DMS 273 (cell line): ENCODE results near the gene HEXA.
A peak's percentile ranks its signal among the peaks of the same experiment; 100 is the strongest.

Experiments
- DNase-seq: peaks from one replicate; lab custom pipeline; 2025; ENCODE audit not compliant: unreplicated experiment; lab: John Stamatoyannopoulos, UW

HEXA gene

DNA sequence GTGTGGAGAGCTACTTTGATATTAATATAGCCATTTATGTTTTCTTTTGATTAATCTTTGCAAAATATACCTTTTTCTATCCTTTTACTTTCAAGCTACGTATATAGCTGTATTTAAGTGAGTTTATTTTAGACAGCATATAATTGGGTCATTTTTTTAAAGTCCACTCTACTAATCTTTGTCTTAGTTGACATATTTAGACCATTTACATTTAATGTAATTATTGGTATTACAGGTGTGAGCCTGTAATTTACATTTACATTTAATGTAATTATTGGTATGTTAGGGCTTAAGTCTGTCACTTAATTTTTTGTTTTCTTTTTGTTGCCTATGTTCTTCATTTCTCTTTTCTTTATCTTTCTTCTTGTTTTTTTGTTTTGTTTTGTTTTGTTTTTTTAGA, 52.1 kb downstream of the HEXA start:
- no peak for DNase-seq

- DNase-seq, result peak; percentile 87
These were observed 55.7 kb downstream of the HEXA start, which contains the start of gene CELF6 for GRCh38 chr15:72319985-72320671. TSS of gene CELF6 (minus strand) at chr15:72320157. CDS start at chr15:72319874, 283 bp downstream.

- DNase-seq, result peak; percentile 63
These were observed 56.3 kb downstream of the HEXA start for GRCh38 chr15:72319360-72319984.

GRCh38 chr15:72318408-72318942, 57.3 kb downstream of the HEXA start:
- no peak for DNase-seq

GRCh38 chr15:72315706-72316370, 60.0 kb downstream of the HEXA start:
- DNase-seq, result peak; percentile 80

- DNase-seq, result no peak
These were observed 61.9 kb downstream of the HEXA start for GRCh38 chr15:72313881-72314280.

- no peak for DNase-seq
These were observed 62.4 kb downstream of the HEXA start for GRCh38 chr15:72313448-72313840.

GRCh38 chr15:72312605-72313447, 63.0 kb downstream of the HEXA start:
- peak; percentile 80 for DNase-seq

GRCh38 chr15:72307026-72307425, 68.8 kb downstream of the HEXA start:
- DNase-seq, result peak; percentile 5

- DNase-seq, result peak; percentile 60
These were observed 69.5 kb downstream of the HEXA start for GRCh38 chr15:72306211-72306785.

DNA sequence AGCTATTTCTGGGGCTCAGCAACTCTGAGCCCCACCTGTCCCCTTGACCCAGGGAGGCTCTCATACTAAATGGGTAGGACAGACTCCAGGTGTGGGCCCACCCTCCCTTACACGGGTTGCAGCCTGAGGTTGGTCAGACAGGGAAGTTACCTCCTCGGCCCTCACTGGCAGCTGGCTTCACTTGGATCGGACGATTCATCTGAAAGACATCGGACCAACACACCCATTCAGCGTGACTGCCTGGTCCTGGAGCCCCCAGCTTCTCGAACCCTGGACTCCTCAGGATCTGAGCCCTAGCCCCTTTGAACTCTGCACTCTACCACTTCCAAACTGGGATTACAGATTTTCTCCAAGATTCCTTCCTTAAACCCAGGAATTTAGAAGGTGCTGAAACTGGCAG, 71.2 kb downstream of the HEXA start:
- no peak for DNase-seq

DNA sequence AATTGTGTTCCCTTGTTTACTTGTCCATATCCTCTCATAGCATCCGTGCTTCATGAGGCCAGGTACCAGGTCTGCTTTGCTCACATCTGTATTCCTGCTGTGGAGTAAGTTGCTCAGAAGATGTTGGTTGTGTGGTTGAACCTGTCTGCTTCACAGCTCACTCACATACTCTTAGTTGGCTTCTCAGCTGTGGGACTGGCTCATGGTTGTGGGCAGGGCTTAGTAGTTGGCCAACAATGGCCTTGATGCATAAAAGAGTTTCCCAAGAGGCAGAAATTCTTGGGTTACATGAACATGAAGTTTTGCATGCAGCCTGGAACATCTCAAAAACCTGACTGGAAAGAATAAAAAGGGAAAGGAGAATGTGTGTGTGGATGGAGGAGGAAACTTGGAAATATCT, 72.9 kb downstream of the HEXA start:
- no peak for DNase-seq
